VCaP (cell line): ENCODE measurements around the gene VAT1L.
"Not testable (repeated sequence)": the region's sequence is repeated elsewhere in the genome, so short reads cannot be mapped to it uniquely, and the experiment has no call there.

Source experiments
- H3K27ac ChIP-seq: fragments of 450-650 bp; 2 replicates; pipeline ENCODE4 v1.5.1; 2017
- CTCF ChIP-seq: fragments of 450-650 bp; conservative IDR thresholded peaks from 2 replicates; pipeline ENCODE4 v1.5.1; 2017; ENCODE audit warnings: mild to moderate bottlenecking, moderate library complexity

The VAT1L gene

GRCh38 chr16:77985111-77985510 lies 196.7 kb downstream of the VAT1L start:
- H3K27ac ChIP-seq = no peak overlapping the region
- no peak for TF ChIP-seq CTCF

- no peak for TF ChIP-seq CTCF
- no peak overlapping the region for H3K27ac ChIP-seq
Observed at GRCh38 chr16:77986011-77986740, 197.8 kb downstream of the VAT1L start.

- peak overlapping the region; percentile 38 for H3K27ac ChIP-seq
- TF ChIP-seq CTCF = no peak
Observed at GRCh38 chr16:77987810-77988209, 199.4 kb downstream of the VAT1L start.

- no peak overlapping the region for H3K27ac ChIP-seq
- no peak for TF ChIP-seq CTCF
Observed at GRCh38 chr16:77989846-77990245, 201.5 kb downstream of the VAT1L start.

GRCh38 chr16:77991701-77992100 lies 203.3 kb downstream of the VAT1L start:
- H3K27ac ChIP-seq = no peak overlapping the region
- no peak for TF ChIP-seq CTCF

GRCh38 chr16:77992381-77992780 lies 204.0 kb downstream of the VAT1L start:
- not testable (repeated sequence) for H3K27ac ChIP-seq

- TF ChIP-seq CTCF = no peak
- no peak overlapping the region for H3K27ac ChIP-seq
Observed at GRCh38 chr16:77993111-77993985, 205.0 kb downstream of the VAT1L start.
